GM18526 (cell line): Measurements from ENCODE around the gene LMBR1.

Experiments used
- POLR2A ChIP-seq: IDR thresholded peaks from 3 replicates; pipeline ENCODE4 v1.6.1; 2011; ENCODE audit not compliant: insufficient read length; ENCODE audit errors: extremely low read depth

Gene LMBR1

DNA sequence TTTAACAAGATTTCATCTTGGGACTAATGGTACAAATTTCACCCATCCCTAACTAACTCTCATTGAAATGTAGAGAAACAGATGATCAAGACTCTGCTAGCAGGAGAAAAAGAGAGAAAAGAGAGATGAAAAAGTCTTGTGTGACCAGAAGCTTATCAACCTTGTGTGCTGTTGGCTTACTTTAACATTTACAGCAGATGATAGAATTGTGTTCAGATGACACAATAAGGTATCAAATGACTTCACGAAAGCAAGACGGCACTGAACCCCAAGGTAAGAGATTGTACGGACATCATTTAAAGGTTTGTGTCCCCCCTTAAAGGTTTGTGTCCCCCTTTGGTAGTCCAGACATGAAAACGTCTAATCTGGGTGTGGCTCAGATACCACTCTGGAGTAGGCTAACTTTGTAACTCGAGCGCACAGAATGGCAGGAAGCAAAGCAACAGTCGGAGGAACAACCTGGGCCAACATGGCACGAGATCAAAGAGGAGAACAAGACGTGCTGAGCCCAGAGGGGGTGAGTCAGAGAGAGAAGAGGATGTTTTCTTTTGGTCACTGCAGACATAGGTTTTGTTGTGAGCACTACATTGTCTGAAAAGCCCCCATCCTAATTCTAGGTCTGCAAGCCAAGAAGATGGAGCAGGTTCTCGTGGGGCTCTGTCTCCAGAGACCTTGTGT is 10.4 kb upstream of the LMBR1 start:
- no peak for TF ChIP-seq POLR2A

DNA sequence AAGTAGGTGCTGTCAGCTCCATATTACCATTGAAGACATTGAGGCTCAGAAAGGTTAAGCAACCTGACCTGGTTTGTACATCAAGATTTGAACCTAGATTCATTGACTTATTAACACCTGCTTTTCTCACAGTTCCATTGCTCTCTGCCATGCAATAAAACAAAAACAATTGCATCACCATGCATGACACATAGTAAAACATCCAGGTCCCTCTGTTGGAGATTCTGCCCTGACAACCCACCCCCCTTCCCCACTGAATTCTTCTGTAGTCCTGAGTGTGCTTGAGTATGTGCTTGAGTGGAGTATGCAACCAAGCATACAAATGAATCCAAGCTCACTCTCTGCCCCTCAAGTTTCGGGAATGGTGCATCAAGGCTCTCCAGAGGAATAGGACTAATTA is 6.0 kb upstream of the LMBR1 start:
- no peak for TF ChIP-seq POLR2A

GRCh38 chr7:156897673-156898072 is 4.7 kb upstream of the LMBR1 start:
- TF ChIP-seq POLR2A: no peak

DNA sequence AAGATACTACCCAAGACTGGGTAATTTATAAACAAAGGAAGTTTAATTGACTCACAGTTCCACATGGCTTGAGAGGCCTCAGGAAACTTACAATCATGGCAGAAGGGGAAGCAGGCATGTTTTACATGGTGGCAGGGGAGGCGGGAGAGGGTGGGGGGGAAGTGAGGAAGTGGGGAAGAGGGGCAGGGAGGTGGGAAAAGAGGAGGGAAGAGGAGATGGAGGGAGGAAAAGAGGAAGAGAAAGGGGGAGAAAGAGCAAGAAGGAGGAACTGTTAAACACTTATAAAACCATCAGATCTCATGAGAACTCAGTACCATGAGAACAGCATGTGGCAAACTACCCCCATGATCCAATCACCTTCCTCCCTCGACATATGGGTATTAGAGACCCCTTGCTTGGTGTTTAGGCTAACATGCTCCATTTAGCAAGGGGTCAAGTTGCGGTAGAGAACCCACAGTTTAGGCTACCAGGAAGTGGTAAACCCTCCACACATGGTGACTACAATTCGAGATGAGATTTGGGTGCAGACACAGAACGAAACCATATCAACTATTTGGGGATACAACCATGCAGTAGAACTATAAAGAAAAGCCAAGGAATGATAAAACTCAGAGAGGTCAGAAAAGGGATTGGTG is 3.5 kb upstream of the LMBR1 start:
- no peak for TF ChIP-seq POLR2A

DNA sequence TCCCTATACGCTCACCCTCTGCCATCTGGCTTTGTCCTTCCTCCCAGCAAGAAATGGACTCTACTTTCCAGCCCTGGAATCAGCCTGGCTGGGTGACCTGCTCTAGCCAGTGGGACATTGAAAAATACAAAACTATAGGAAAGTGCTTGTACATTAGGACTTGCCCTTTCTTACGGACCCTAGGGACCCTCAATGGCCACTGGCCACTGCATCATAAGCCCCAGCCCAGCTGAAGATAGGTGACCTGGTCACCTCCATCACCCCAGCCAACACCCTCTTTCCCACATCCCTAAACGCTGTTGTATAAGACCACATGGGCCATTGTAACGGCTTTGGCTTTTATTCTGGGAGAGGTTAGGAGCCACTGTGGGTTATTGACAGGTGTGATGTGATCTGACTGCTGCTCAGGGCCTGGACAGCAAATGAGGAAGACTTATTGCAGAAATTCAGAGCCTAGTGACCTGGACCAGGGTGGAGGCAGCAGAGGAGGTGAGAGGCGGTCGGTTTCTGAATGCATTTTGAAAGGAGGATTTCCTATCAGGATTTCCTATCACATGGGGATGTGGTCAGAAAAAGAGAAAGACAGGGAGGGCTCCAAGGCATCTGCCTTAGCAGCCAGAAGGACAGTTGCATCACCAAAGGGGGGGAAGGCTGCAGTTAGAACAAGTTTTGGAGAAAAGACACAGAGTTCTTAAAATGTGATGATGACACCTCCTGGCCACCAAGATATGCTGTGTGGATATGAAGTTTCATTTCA is 2.2 kb upstream of the LMBR1 start:
- no peak for TF ChIP-seq POLR2A

DNA sequence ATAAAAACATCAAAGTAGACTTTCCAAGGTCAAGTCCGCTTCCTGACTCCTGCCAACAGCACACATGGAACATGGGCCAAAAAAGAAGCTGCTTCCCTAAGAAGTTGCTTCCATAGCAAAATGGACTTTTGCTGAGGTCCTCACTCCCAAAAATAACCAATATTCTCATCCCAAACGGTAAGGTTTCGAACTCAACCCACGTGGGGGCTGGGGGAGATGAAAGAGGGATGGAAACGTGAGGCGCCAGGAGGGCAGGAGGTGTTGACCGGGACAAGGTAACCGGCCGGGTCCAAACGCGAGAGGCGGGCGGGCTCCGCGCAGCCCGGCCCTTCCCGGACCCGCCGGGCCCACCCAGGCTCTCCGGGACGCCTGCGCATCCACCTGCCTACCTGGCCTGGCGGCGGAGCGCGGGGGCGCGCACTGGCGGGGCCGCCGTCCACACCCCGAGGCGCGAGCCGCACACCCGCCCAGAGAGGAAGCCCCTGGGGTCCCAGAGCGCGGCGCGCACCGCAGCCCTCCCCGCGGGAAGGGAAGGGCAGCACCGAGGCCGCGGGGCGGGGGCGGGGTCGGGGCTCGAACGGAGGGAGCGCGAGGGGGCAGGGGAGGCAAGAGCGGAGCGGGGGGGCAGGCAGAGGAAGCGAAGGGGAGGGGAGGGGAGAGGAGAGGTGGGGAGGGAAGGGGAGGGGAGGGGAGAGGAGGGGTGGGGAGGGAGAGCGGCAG is 742 bp downstream of the LMBR1 start:
- TF ChIP-seq POLR2A: no peak

DNA sequence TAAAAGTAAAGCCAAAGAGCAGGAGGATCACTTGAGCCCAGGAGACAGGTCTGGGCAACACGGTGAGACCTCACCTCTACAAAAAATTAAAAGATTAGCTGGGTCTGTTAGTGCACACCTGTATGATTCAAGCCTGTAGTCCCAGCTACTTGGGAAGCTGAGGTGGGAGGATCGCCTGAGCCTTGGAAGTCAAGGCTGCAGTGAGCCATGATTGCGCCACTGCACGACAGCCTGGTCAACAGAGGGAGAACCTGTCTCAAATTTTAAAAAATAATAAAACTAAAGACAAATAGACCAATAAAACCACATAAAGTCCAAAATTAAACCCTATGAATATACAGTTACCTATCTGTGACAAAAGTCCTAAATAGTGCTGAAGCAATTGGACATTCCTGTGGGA is 3.2 kb downstream of the LMBR1 start:
- no peak for TF ChIP-seq POLR2A

DNA sequence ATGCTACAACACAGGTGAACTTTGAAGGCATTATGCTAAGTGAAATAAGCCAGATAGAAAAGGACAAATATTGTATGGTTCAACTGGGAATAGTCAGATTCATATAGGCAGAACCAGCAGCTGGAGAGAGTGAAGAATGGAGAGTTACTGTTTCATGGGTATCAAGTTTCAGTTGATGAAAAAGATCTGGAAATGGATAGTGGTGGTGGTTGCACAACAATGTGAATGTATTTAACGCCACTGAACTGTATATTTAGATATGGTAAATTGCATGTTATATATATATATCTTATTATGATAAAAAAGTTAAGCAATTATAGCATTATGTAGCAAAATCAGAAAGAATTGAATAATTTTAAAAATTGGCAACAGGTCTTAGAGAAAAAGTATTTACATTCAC is 3.9 kb downstream of the LMBR1 start:
- TF ChIP-seq POLR2A: no peak

DNA sequence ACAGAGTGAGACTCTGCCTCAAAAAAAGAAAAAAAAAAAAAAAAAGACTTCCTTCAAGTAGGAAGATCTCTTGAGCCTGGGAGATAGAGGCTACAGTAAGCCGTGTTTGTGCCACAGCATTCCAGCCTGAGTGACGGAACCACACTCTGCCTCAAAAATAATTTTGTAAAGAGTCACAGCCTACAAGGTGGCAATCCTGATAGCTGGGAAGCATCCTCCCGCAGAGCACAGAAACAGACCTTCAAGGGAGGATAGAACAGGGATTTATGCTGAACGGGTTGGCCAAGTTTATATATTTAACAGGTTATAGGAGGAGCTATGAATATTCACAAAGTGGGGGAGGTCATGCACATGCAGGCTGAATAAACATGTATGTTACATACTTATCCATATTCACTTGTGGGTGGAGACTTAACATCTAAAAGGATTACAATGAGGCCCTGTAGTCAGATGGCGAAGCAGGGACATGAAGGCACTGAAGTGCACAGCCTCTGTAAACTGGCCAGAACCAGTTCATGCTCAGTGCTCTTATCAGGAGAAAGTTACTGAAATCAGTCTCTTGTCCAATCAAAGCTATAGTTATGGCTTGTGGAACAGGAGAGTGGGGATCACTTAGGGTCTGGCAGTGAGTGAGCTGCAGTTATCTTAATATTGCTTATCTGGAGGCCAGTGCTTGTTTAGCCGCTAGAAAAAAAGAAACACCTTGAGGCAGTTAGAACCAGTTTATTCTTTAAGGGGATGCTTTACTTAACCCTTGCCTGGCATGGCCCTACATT is 6.8 kb downstream of the LMBR1 start:
- no peak for TF ChIP-seq POLR2A

GRCh38 chr7:156881679-156882078 is 11.3 kb downstream of the LMBR1 start:
- no peak for TF ChIP-seq POLR2A

DNA sequence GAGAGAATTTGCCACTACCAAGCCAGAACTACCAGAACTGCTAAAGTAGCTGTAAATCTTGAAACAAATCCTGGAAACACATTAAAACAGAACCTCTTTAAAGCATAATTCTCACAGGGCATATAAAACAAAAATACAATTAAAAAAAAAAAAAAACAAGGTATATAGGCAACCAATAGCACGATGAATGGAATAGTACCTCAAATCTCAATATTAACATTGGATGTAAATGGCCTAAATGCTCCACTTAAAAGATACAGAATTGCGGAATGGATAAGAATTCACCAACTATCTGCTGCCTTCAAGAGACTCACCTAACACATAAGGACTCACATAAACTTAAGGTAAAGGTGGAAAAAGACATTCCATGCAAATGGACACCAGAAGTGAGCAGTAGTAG is 17.2 kb downstream of the LMBR1 start:
- TF ChIP-seq POLR2A: no peak

- TF ChIP-seq POLR2A: no peak
Observed at GRCh38 chr7:156865493-156865892, 27.5 kb downstream of the LMBR1 start.

DNA sequence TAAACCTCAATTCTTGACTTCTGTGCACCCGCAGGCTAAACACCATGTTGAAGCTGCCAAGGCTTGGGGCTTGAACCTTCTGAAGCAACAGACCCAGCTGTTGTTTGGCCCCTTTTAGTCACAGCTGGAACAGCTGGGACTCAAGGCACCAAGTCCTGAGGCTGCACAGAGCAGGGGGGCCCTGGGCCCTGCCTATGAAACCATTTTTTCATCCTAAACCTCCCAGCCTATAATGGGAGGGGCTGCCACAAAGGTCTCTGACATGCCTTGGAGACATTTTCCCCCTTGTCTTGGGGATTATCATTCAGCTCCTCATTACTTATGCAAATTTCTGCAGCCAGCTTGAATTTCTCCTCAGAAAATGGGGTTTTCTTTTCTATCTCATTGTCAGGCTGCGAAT is 31.8 kb downstream of the LMBR1 start:
- no peak for TF ChIP-seq POLR2A

- TF ChIP-seq POLR2A: no peak
Observed at GRCh38 chr7:156858523-156858922, 34.5 kb downstream of the LMBR1 start.

GRCh38 chr7:156857757-156858156 is 35.2 kb downstream of the LMBR1 start:
- TF ChIP-seq POLR2A: no peak

GRCh38 chr7:156854654-156855053 is 38.3 kb downstream of the LMBR1 start:
- no peak for TF ChIP-seq POLR2A

DNA sequence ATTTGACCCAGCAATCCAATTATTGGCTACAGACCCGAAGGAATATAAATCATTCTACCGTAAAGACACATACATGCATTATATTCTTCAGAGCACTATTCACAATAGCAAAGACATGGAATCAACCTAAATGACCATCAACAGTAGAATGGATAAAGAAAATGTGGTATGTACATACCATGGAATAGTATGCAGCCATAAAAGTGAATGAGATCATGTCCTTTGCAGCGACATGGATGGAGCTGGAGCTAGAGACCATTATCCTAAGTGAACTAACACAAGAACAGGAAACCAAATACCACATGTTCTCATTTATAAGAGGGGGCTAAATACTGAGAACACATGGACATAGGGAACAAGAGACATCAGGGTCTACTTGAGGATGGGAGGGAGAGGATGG is 44.0 kb downstream of the LMBR1 start:
- TF ChIP-seq POLR2A: no peak
